ENCODE data around the gene LPIN1. TPM values are rescaled to one million over a fixed set of nuclear protein-coding genes. Genes with fewer than 3 reads are reported as not detected.

Gene LPIN1
- total RNA-seq, 2 experiments from 2014 or later = 31.9 to 36.5 TPM

GRCh38 chr2:11775384-11775783 is 29.0 kb downstream of the LPIN1 start:
- Mint-ChIP-seq H3K27me3 (no peaks in the 10 kb centered on the region), H3K4me1 (ENCODE audit: low read depth) (peaks cover 53% of the 10 kb centered on the region), H3K4me3 (peak overlapping the region; percentile 55), H3K9me3 (no peaks in the 10 kb centered on the region), H3K27ac (peak overlapping the region; percentile 95), H3K36me3 (ENCODE audit: low read depth) (peaks cover 60% of the 10 kb centered on the region)
- CTCF ChIA-PET = interaction anchor here (1.0 to 2.8 kb wide), 8 partner anchors 8 to 87 kb away, joined by 3 to 19 read pairs (median 7); no protein-coding TSS in a partner anchor
- TF ChIP-seq CTCF (IDR thresholded peaks at IDR 0.05) = no peak
- intact Hi-C loops (cut with micrococcal nuclease) = loop anchor here (5.0 kb wide), 1 partner anchor 33 kb away; no protein-coding TSS in a partner anchor
- ATAC-seq (peak; percentile 70), DNase-seq (no peak)
- POLR2A ChIA-PET = interaction anchor here (1.1 to 2.8 kb wide), 6 partner anchors 10 to 37 kb away, joined by 3 to 14 read pairs (median 5); partner anchors contain the start of gene LPIN1

- CTCF ChIA-PET = interaction anchor here (2.7 to 16.1 kb wide), 4 partner anchors 19 to 87 kb away, joined by 21 to 541 read pairs (median 156); partner anchors contain the start of gene LPIN1
- Mint-ChIP-seq H3K27ac (no peak overlapping the region), H3K4me3 (no peak overlapping the region), H3K36me3 (ENCODE audit: low read depth) (peaks cover 65% of the 10 kb centered on the region), H3K4me1 (ENCODE audit: low read depth) (peaks cover 50% of the 10 kb centered on the region), H3K9me3 (no peaks in the 10 kb centered on the region), H3K27me3 (no peaks in the 10 kb centered on the region)
- TF ChIP-seq CTCF (IDR thresholded peaks at IDR 0.05) = no peak
- DNase-seq (no peak), ATAC-seq (no peak)
- POLR2A ChIA-PET = interaction anchor here (2.5 kb wide), 1 partner anchor 24 kb away, joined by 14 read pairs; no protein-coding TSS in a partner anchor
- intact Hi-C loops (cut with micrococcal nuclease) = loop anchor here (5.0 kb wide), 1 partner anchor 35 kb away; no protein-coding TSS in a partner anchor
These were observed 30.8 kb downstream of the LPIN1 start for GRCh38 chr2:11777066-11777782.

GRCh38 chr2:11777886-11778415 is 31.5 kb downstream of the LPIN1 start:
- ATAC-seq (no peak), DNase-seq (no peak)
- POLR2A ChIA-PET = interaction anchor here (0.7 to 2.5 kb wide), 4 partner anchors 9 to 84 kb away, joined by 3 to 14 read pairs (median 4); no protein-coding TSS in a partner anchor
- Mint-ChIP-seq H3K27me3 (no peaks in the 10 kb centered on the region), H3K4me1 (ENCODE audit: low read depth) (peaks cover 50% of the 10 kb centered on the region), H3K4me3 (peak overlapping the region; percentile 42), H3K36me3 (ENCODE audit: low read depth) (peaks cover 62% of the 10 kb centered on the region), H3K9me3 (no peaks in the 10 kb centered on the region), H3K27ac (peak overlapping the region; percentile 56)
- intact Hi-C loops (cut with micrococcal nuclease) = loop anchor here (1.0 to 5.0 kb wide), 3 partner anchors 24 to 85 kb away; no protein-coding TSS in a partner anchor
- TF ChIP-seq CTCF (IDR thresholded peaks at IDR 0.05) = no peak
- CTCF ChIA-PET = interaction anchor here (2.7 to 16.1 kb wide), 4 partner anchors 20 to 87 kb away, joined by 21 to 541 read pairs (median 156); partner anchors contain the start of gene LPIN1

GRCh38 chr2:11778416-11778815 is 32.0 kb downstream of the LPIN1 start:
- POLR2A ChIA-PET = interaction anchor here (0.7 to 2.5 kb wide), 4 partner anchors 9 to 84 kb away, joined by 3 to 14 read pairs (median 4); no protein-coding TSS in a partner anchor
- DNase-seq = no peak
- no peaks in the 10 kb centered on the region for H3K27me3 Mint-ChIP-seq
- H3K36me3 Mint-ChIP-seq (ENCODE audit: low read depth) = peaks cover 60% of the 10 kb centered on the region
- no peak for ATAC-seq
- intact Hi-C loops (cut with micrococcal nuclease) = loop anchor here (1.0 to 5.0 kb wide), 3 partner anchors 24 to 86 kb away; no protein-coding TSS in a partner anchor
- H3K27ac Mint-ChIP-seq = peak overlapping the region; percentile 56
- CTCF ChIA-PET = interaction anchor here (2.3 to 16.1 kb wide), 5 partner anchors 21 to 88 kb away, joined by 21 to 541 read pairs (median 29); partner anchors contain the start of gene LPIN1
- TF ChIP-seq CTCF (IDR thresholded peaks at IDR 0.05) = no peak
- H3K4me1 Mint-ChIP-seq (ENCODE audit: low read depth) = peaks cover 49% of the 10 kb centered on the region
- no peaks in the 10 kb centered on the region for H3K9me3 Mint-ChIP-seq
- peak overlapping the region; percentile 42 for H3K4me3 Mint-ChIP-seq
